HG02852 (cell line): Measurements from ENCODE around the gene HNRNPK.
A peak's percentile ranks its signal among the peaks of the same experiment; 100 is the strongest.

ENCODE experiments used
- ATAC-seq: cut with Tn5 transposase; IDR thresholded peaks from one replicate; pipeline ENCODE4 v1.9.1; 2021; ENCODE audit warnings: mild to moderate bottlenecking, moderate library complexity; ENCODE audit not compliant: unreplicated experiment

The HNRNPK gene

GRCh38 chr9:83934569-83935275, 45.3 kb downstream of the HNRNPK start:
- ATAC-seq = no peak

GRCh38 chr9:83933790-83934189, 46.2 kb downstream of the HNRNPK start:
- ATAC-seq = no peak

- ATAC-seq = no peak
Measured at GRCh38 chr9:83932851-83933250, 47.2 kb downstream of the HNRNPK start.

GRCh38 chr9:83932011-83932410, 48.0 kb downstream of the HNRNPK start:
- ATAC-seq = no peak

GRCh38 chr9:83930881-83931280, 49.1 kb downstream of the HNRNPK start:
- no peak for ATAC-seq

- ATAC-seq = no peak
Measured at GRCh38 chr9:83927591-83927990, 52.4 kb downstream of the HNRNPK start.

GRCh38 chr9:83920927-83921707, 58.9 kb downstream of the HNRNPK start, which contains the start of gene KIF27:
Gene KIF27, minus strand, starts transcription at chr9:83921432. Its CDS starts 5,841 bp downstream, at chr9:83915591.
- ATAC-seq = peak; percentile 90

GRCh38 chr9:83920469-83920926, 59.5 kb downstream of the HNRNPK start:
- peak; percentile 34 for ATAC-seq

- no peak for ATAC-seq
Measured at GRCh38 chr9:83919111-83919510, 60.9 kb downstream of the HNRNPK start.
